Measurements from ENCODE around the gene PNPO.

- TF ChIP-seq CTCF (conservative IDR thresholded peaks at IDR 0.05; ENCODE audit: low read depth, low read length) (no peak), EZH2phosphoT487 (IDR thresholded peaks at IDR 0.05; ENCODE audit: borderline replicate concordance, low read length) (no peak)
These were observed 5.1 kb downstream of the PNPO start for GRCh38 chr17:47946516-47946915.

Data from PC-3 (cell line).